Hepatocyte (in vitro differentiated cells): ENCODE measurements around the gene JMJD1C. TPM values are rescaled to one million over a fixed set of nuclear protein-coding genes. Genes with fewer than 3 reads are reported as not detected.

Source experiments
- DNase-seq: peaks from one replicate; pipeline ENCODE4 v3.0.0-alpha.2; 2016; ENCODE audit warnings: low spot score
- H2AFZ ChIP-seq: fragments of 200-600 bp; sonication (generic); 2 replicates; pipeline ENCODE4 v1.6.0; 2016; ENCODE audit warnings: antibody characterized with exemption, mild to moderate bottlenecking
- H3K27ac ChIP-seq: fragments of 200-600 bp; sonication (generic); 2 replicates; pipeline ENCODE4 v1.5.1; 2016; ENCODE audit warnings: mild to moderate bottlenecking
- H3K27me3 ChIP-seq: fragments of 200-600 bp; sonication (generic); 2 replicates; pipeline ENCODE4 v1.6.1; 2016
- H3K36me3 ChIP-seq: fragments of 200-600 bp; sonication (generic); replicated peaks from 2 replicates; pipeline ENCODE4 v1.5.1; 2016; ENCODE audit warnings: low read depth; ENCODE audit not compliant: insufficient read depth
- H3K4me1 ChIP-seq: fragments of 200-600 bp; sonication (generic); 2 replicates; pipeline ENCODE4 v1.5.1; 2016; ENCODE audit warnings: mild to moderate bottlenecking, moderate library complexity; ENCODE audit not compliant: insufficient read depth
- H3K4me2 ChIP-seq: fragments of 200-600 bp; sonication (generic); 2 replicates; pipeline ENCODE4 v1.6.0; 2016
- H3K4me3 ChIP-seq: fragments of 200-600 bp; sonication (generic); 2 replicates; pipeline ENCODE4 v1.5.1; 2016; ENCODE audit warnings: mild to moderate bottlenecking
- H3K79me2 ChIP-seq: fragments of 200-600 bp; sonication (generic); 2 replicates; pipeline ENCODE4 v1.6.0; 2017; ENCODE audit warnings: mild to moderate bottlenecking
- H3K9me2 ChIP-seq: fragments of 200-600 bp; sonication (generic); replicated peaks from 2 replicates; pipeline ENCODE4 v1.6.0; 2017; ENCODE audit warnings: mild to moderate bottlenecking; ENCODE audit not compliant: insufficient read depth
- H3K9me3 ChIP-seq: fragments of 200-600 bp; sonication (generic); 2 replicates; pipeline ENCODE4 v1.5.1; 2016; ENCODE audit warnings: low read depth, mild to moderate bottlenecking
- H4K20me1 ChIP-seq: fragments of 200-600 bp; sonication (generic); 2 replicates; pipeline ENCODE4 v1.6.0; 2016; ENCODE audit warnings: mild to moderate bottlenecking; ENCODE audit not compliant: insufficient read depth, poor library complexity, severe bottlenecking
- CTCF ChIP-seq: fragments of 200-600 bp; sonication (generic); IDR thresholded peaks from 2 replicates; pipeline ENCODE4 v1.5.1; 2016; ENCODE audit warnings: antibody characterized with exemption, mild to moderate bottlenecking; ENCODE audit not compliant: poor library complexity
- EZH2 ChIP-seq: fragments of 200-600 bp; sonication (generic); IDR thresholded peaks from 2 replicates; pipeline ENCODE4 v1.6.1; 2016; ENCODE audit warnings: antibody characterized with exemption, mild to moderate bottlenecking, borderline replicate concordance
- EZH2phosphoT487 ChIP-seq: fragments of 200-600 bp; sonication (generic); IDR thresholded peaks from one replicate; pipeline ENCODE4 v1.6.1; 2018; ENCODE audit warnings: antibody characterized with exemption, mild to moderate bottlenecking, low read depth, moderate library complexity; ENCODE audit not compliant: unreplicated experiment, severe bottlenecking
- WGBS: methylation state at CpG from one replicate; pipeline ENCODE4 v1.1.6; 2016; ENCODE audit warnings: low lambda C conversion rate; ENCODE audit errors: missing lambda C conversion rate; 5-methylcytosine and 5-hydroxymethylcytosine counted together
- polyA plus RNA-seq: library from polyadenylated mRNA; unstranded; fragments of >200 nt; fragmentation: Nextera tagmentation; extraction: Ambion mirVana; gene quantifications from 2 replicates; pipeline ENCODE4 v1.2.1, GENCODE V29; 2016
- total RNA-seq: library from RNA; depleted of rRNA; stranded (reverse); fragments of >200 nt; gene quantifications from 2 replicates; pipeline ENCODE4 v1.2.3, GENCODE V29; 2014

JMJD1C gene
- total and polyA plus RNA-seq, 2 experiments from 2014 or later = 43.2 to 177 TPM

- Histone ChIP-seq H2AFZ (no peak overlapping the region), H3K79me2 (peaks cover 100% of the 10 kb centered on the region), H3K36me3 (no peaks in the 10 kb centered on the region), H3K4me1 (peaks cover 30% of the 10 kb centered on the region), H4K20me1 (peaks cover 95% of the 10 kb centered on the region), H3K9me3 (no peaks in the 10 kb centered on the region), H3K9me2 (no peaks in the 10 kb centered on the region), H3K4me3 (no peak overlapping the region), H3K27ac (no peak overlapping the region), H3K27me3 (no peaks in the 10 kb centered on the region), H3K4me2 (no peak overlapping the region)
- no peak for DNase-seq
- WGBS = 91% methylated on average over 4 of the region's 4 CpGs
- TF ChIP-seq EZH2 (no peak), CTCF (no peak), EZH2phosphoT487 (no peak)
These were observed 210.5 kb downstream of the JMJD1C start for GRCh38 chr10:63255316-63255715.

- Histone ChIP-seq H2AFZ (no peak overlapping the region), H3K9me2 (no peaks in the 10 kb centered on the region), H3K4me2 (no peak overlapping the region), H3K9me3 (no peaks in the 10 kb centered on the region), H3K4me1 (peaks cover 12% of the 10 kb centered on the region), H4K20me1 (peaks cover 93% of the 10 kb centered on the region), H3K4me3 (no peak overlapping the region), H3K79me2 (peaks cover 100% of the 10 kb centered on the region), H3K27me3 (no peaks in the 10 kb centered on the region), H3K27ac (no peak overlapping the region), H3K36me3 (no peaks in the 10 kb centered on the region)
- no peak for DNase-seq
- 94% methylated on average over 4 of the region's 4 CpGs for WGBS
- TF ChIP-seq EZH2phosphoT487 = no peak
- no peak for TF ChIP-seq EZH2
- no peak for TF ChIP-seq CTCF
These were observed 212.7 kb downstream of the JMJD1C start for GRCh38 chr10:63253040-63253439.

GRCh38 chr10:63252095-63252762 lies 213.5 kb downstream of the JMJD1C start:
- Histone ChIP-seq H3K36me3 (no peaks in the 10 kb centered on the region), H3K27me3 (no peaks in the 10 kb centered on the region), H4K20me1 (peaks cover 93% of the 10 kb centered on the region), H2AFZ (no peak overlapping the region), H3K27ac (no peak overlapping the region), H3K9me3 (no peaks in the 10 kb centered on the region), H3K4me1 (peaks cover 9% of the 10 kb centered on the region), H3K79me2 (peaks cover 100% of the 10 kb centered on the region), H3K4me3 (no peak overlapping the region), H3K9me2 (no peaks in the 10 kb centered on the region), H3K4me2 (no peak overlapping the region)
- no peak for TF ChIP-seq EZH2phosphoT487
- TF ChIP-seq EZH2 = no peak
- no peak for TF ChIP-seq CTCF
- no peak for DNase-seq
